Measurements from ENCODE around the gene SFXN1. TPM values are rescaled to one million over a fixed set of nuclear protein-coding genes. Genes with fewer than 3 reads are reported as not detected.

The SFXN1 gene
- total RNA-seq, 2 experiments from 2014 or later: 476 to 491 TPM

- Mint-ChIP-seq H3K4me1 (ENCODE audit: low read depth) (peaks cover 25% of the 10 kb centered on the region), H3K4me3 (no peak overlapping the region), H3K36me3 (ENCODE audit: low read depth) (no peaks in the 10 kb centered on the region), H3K9me3 (peaks cover 3% of the 10 kb centered on the region), H3K27ac (no peak overlapping the region), H3K27me3 (no peaks in the 10 kb centered on the region)
- ATAC-seq (no peak), DNase-seq (no peak)
- ChIA-PET CTCF (interaction anchor here (0.9 to 1.1 kb wide), 2 partner anchors 9 to 52 kb away, joined by 3 to 6 read pairs; no protein-coding TSS in a partner anchor), POLR2A (interaction anchor here (1.3 to 2.6 kb wide), 2 partner anchors 8 to 10 kb away, joined by 4 to 10 read pairs; partner anchors contain the start of gene SFXN1)
- intact Hi-C loops (cut with micrococcal nuclease): no loop called here
- TF ChIP-seq, protein P1, sequence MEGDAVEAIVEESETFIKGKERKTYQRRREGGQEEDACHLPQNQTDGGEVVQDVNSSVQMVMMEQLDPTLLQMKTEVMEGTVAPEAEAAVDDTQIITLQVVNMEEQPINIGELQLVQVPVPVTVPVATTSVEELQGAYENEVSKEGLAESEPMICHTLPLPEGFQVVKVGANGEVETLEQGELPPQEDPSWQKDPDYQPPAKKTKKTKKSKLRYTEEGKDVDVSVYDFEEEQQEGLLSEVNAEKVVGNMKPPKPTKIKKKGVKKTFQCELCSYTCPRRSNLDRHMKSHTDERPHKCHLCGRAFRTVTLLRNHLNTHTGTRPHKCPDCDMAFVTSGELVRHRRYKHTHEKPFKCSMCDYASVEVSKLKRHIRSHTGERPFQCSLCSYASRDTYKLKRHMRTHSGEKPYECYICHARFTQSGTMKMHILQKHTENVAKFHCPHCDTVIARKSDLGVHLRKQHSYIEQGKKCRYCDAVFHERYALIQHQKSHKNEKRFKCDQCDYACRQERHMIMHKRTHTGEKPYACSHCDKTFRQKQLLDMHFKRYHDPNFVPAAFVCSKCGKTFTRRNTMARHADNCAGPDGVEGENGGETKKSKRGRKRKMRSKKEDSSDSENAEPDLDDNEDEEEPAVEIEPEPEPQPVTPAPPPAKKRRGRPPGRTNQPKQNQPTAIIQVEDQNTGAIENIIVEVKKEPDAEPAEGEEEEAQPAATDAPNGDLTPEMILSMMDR (IDR thresholded peaks at IDR 0.05): no peak
Observed at GRCh38 chr5:175469916-175470315, 8.4 kb upstream of the SFXN1 start.

DNA sequence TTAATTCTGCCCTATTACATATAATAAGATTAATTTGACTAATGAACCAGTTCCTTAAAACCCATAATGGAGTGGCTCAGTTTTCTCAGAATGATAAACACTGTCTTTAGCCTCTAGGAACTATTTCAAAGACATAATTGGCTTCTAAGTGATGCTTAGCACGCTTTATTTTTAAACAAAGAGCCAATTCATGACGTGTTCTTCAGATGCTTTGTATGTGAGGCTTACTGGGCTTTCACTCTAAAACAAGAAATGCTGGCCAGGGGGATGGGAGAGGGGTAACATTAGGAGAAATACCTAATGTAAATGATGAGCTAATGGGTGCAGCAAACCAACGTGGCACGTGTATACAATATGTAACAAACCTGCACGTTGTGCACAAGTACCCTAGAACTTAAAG, 7.6 kb upstream of the SFXN1 start:
- no peak for DNase-seq
- CTCF ChIA-PET: interaction anchor here (1.7 to 1.9 kb wide), 2 partner anchors 10 to 63 kb away, joined by 4 to 8 read pairs; no protein-coding TSS in a partner anchor
- Mint-ChIP-seq H3K27ac (no peak overlapping the region), H3K4me1 (ENCODE audit: low read depth) (peaks cover 17% of the 10 kb centered on the region), H3K36me3 (ENCODE audit: low read depth) (no peaks in the 10 kb centered on the region), H3K4me3 (no peak overlapping the region), H3K9me3 (peaks cover 3% of the 10 kb centered on the region), H3K27me3 (no peaks in the 10 kb centered on the region)
- intact Hi-C loops (cut with micrococcal nuclease): no loop called here
- TF ChIP-seq, protein P1 (IDR thresholded peaks at IDR 0.05): no peak
- ATAC-seq: no peak
- POLR2A ChIA-PET: interaction anchor here (2.6 kb wide), 1 partner anchor 9 kb away, joined by 10 read pairs; no protein-coding TSS in a partner anchor

DNA sequence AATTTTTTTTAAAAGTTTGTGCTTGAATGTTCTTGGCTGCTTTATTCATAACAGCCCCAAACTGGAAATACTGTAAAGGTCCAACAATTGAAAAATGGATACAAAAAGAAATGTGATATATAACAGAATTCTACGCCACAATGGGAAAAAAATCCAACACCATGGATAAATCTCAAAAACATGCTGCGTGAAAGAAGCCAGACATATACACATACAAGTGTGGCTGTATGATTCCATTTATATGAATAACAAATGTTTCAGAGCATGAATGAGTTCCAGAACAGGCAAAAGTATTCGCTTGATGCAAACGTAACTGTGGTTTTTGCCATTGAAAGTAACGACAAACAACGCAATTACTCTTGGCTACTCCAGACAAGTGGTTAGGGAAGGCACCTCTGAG, 7.2 kb upstream of the SFXN1 start:
- no peaks in the 10 kb centered on the region for H3K36me3 Mint-ChIP-seq (ENCODE audit: low read depth)
- H3K4me3 Mint-ChIP-seq: no peak overlapping the region
- TF ChIP-seq, protein P1 (IDR thresholded peaks at IDR 0.05): no peak
- no peak for DNase-seq
- no peaks in the 10 kb centered on the region for H3K27me3 Mint-ChIP-seq
- peaks cover 17% of the 10 kb centered on the region for H3K4me1 Mint-ChIP-seq (ENCODE audit: low read depth)
- H3K9me3 Mint-ChIP-seq: peaks cover 3% of the 10 kb centered on the region
- intact Hi-C loops (cut with micrococcal nuclease): no loop called here
- POLR2A ChIA-PET: interaction anchor here (0.8 to 2.6 kb wide), 2 partner anchors 9 to 49 kb away, joined by 3 to 10 read pairs; no protein-coding TSS in a partner anchor
- CTCF ChIA-PET: interaction anchor here (1.7 to 1.9 kb wide), 2 partner anchors 10 to 63 kb away, joined by 4 to 8 read pairs; no protein-coding TSS in a partner anchor
- H3K27ac Mint-ChIP-seq: no peak overlapping the region
- ATAC-seq: no peak

DNA sequence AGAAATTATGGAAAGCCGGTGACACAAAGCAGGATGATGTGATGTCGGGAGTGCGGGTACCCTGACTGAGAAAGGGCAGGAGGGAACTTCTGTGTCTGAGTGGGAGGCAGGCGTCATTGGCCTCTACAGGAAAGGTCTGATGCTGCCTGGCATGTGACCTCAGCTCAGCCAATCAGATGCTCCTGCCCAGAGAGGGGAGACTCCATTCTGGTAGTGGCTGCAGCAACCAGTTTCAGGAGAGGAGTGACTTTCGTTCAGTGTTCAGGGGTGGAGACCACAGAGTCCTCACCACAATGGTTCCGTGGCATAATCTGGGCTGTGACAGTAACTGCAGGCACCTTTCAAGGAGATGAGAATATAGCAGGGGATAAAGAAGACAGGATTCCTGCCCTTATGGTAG, 6.7 kb upstream of the SFXN1 start:
- ATAC-seq: peak; percentile 96
- Mint-ChIP-seq H3K36me3 (ENCODE audit: low read depth) (no peaks in the 10 kb centered on the region), H3K27me3 (no peaks in the 10 kb centered on the region), H3K4me1 (ENCODE audit: low read depth) (peaks cover 18% of the 10 kb centered on the region), H3K4me3 (no peak overlapping the region), H3K27ac (peak overlapping the region; percentile 2), H3K9me3 (peaks cover 3% of the 10 kb centered on the region)
- TF ChIP-seq, protein P1 (IDR thresholded peaks at IDR 0.05): no peak
- DNase-seq: peak; percentile 87
- intact Hi-C loops (cut with micrococcal nuclease): no loop called here
- CTCF ChIA-PET: interaction anchor here (0.6 to 1.9 kb wide), 3 partner anchors 10 to 63 kb away, joined by 3 to 8 read pairs (median 4); no protein-coding TSS in a partner anchor
- POLR2A ChIA-PET: interaction anchor here (0.8 to 2.6 kb wide), 2 partner anchors 8 to 49 kb away, joined by 3 to 10 read pairs; no protein-coding TSS in a partner anchor

DNA sequence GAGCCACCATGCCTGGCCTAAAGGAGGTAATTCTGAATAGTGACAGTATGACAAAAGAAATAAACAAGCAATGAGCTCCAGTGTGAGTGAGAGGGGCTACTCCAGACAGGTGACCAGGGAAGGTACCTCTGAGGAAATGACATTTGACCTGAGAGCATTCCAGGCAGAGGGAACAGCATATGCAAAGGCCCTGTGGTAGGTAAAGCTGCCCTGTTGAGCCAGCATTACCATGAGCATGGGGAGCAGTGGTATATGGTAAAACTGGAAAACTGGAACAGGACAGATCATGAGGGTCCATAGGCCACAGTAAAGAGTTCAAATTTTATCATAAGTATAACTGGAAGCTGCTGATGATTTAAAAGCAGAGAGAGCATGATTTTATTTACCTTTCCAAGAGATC, 6.0 kb upstream of the SFXN1 start:
- intact Hi-C loops (cut with micrococcal nuclease): no loop called here
- H3K4me3 Mint-ChIP-seq: no peak overlapping the region
- TF ChIP-seq, protein P1 (IDR thresholded peaks at IDR 0.05): no peak
- H3K27ac Mint-ChIP-seq: no peak overlapping the region
- POLR2A ChIA-PET: interaction anchor here (0.9 to 2.6 kb wide), 2 partner anchors 8 to 15 kb away, joined by 3 to 10 read pairs; no protein-coding TSS in a partner anchor
- CTCF ChIA-PET: interaction anchor here (1.9 kb wide), 1 partner anchor 62 kb away, joined by 8 read pairs; no protein-coding TSS in a partner anchor
- ATAC-seq (no peak), DNase-seq (no peak)
- H3K36me3 Mint-ChIP-seq (ENCODE audit: low read depth): no peaks in the 10 kb centered on the region
- H3K27me3 Mint-ChIP-seq: no peaks in the 10 kb centered on the region
- peaks cover 22% of the 10 kb centered on the region for H3K4me1 Mint-ChIP-seq (ENCODE audit: low read depth)
- H3K9me3 Mint-ChIP-seq: peaks cover 3% of the 10 kb centered on the region

Measured in activated CD8-positive, alpha-beta T cell treated with anti-CD3 and anti-CD28 coated beads for 36 hours (primary cell).